ENCODE results near the gene TMC6.
A peak's percentile ranks its signal among the peaks of the same experiment; 100 is the strongest.

The TMC6 gene

DNA sequence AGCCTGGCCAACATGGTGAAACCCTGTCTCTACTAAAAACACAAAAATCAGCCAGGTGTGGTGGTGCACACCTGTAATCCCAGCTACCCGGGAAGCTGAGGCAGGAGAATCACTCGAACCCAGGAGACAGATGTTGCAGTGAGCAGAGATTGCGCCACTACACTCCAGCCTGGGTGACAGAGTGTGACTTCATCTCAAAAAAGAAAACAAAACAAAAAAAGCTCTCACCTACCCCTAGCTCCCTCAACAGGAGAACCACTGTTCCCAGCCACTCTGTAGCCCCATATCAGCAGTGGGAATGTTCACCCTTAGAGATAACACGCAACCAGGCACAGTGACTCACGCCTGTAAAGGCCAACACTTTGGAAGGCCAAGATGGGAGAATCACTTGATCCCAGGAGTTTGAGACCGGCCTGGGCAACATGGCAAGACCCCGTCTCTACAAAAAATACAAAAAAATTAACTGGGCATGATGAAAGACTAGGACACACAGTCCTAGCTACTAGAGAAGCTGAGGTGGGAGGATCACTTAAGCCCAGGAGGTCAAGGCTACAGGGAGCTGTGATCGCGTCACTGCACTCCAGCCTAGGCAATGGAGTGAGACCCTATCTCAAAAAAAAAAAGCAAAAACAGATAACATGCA is 7.4 kb upstream of the TMC6 start:
- no peak for DNase-seq (ENCODE audit: low spot score)

DNA sequence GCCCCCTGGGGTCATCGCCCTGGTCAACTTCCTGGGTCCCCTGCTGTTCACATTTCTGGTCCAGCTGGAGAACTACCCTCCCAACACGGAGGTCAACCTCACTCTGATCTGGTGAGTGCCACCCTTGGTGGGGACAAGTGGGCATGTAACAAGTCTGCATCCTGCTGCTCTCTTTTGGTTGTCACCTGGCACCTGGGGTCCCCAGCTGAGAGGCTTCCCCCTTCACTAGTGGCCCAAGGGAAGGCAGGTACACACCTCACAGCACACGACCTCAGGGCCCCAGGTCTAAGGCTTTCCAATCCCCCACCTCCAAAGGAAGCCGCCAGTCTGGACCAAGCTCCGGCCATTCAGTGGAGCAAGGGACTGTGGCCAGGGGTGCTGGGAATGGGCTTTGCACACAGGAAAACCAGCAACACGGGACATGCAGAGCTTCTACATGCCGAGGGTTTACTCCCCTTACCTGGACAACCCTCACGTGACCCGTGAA is 6.4 kb upstream of the TMC6 start:
- DNase-seq (ENCODE audit: low spot score): no peak

DNA sequence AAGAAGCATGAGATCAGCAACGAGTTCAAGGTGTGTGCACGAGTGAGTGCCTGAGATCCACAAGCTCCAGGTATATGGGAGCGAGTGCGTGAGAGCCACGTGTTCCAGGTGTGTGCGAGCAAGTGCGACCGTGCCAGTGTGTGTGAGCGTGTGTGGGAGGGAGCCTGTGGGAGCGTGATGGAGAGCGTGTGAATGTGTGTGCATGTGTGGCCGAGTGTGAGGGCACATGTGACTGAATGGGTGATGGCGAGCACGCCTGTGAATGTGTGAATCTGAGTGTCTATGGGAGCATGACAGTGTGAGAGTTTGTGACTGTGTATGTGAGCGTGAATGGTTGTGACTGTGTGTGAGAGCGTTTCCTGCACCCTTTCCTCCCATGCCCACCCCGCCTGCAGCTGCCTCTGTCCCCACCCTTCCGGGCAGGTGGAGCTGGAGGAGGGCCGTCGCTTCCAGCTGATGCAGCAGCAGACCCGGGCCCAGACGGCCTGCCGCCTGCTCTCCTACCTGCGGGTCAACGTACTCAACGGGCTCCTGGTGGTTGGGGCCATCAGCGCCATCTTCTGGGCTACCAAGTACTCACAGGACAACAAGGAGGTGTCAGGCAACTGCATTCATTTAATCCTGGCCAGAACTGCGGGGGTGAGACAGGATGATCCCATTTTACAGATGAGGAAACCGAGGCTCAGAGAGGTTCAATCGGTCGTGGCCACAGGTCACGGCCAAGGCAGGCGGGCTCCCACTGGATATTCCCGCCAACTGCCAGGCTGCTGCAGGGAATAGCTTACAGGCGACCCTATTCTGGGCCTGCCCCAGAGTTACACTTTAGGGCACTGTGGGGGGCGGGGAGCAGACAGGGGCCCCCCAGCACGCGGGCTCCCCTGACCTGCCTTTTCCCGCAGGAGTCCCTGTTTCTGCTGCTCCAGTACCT is 5.7 kb upstream of the TMC6 start:
- no peak for DNase-seq (ENCODE audit: low spot score)

DNA sequence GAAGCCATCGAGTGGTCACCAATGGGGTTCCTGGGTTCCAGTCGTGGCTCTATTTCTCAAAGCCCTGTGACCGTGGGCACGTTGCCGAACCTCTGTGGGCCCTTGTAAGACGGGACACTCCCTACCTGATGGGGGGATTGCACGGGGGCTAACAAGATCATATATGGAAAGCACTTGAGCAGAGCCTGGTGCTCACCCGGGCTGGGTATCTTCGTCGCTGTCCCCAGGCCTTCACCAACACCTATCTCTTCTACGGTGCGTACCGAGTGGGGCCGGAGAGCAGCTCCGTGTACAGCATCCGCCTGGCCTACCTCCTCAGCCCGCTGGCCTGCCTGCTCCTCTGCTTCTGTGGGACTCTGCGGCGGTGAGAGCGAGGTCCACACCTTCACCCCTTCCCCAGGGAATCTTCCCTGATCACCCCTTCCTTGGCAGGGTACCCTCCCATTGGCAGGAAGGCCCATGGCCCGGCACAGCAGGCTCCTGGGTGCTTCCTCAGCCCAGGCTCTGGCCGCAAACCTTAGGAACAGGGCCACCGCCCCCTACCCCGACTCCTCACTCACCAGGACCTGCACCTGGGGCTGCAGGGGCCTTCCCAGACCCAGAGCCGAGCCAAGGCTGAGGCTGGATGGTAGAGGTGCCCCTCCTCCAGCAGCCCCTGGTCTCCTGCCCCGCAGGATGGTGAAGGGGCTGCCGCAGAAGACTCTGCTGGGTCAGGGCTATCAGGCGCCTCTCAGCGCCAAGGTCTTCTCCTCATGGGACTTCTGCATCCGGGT is 4.8 kb upstream of the TMC6 start:
- no peak for DNase-seq (ENCODE audit: low spot score)

GRCh38 chr17:78132767-78133178 is 4.2 kb upstream of the TMC6 start:
- no peak for DNase-seq (ENCODE audit: low spot score)

DNA sequence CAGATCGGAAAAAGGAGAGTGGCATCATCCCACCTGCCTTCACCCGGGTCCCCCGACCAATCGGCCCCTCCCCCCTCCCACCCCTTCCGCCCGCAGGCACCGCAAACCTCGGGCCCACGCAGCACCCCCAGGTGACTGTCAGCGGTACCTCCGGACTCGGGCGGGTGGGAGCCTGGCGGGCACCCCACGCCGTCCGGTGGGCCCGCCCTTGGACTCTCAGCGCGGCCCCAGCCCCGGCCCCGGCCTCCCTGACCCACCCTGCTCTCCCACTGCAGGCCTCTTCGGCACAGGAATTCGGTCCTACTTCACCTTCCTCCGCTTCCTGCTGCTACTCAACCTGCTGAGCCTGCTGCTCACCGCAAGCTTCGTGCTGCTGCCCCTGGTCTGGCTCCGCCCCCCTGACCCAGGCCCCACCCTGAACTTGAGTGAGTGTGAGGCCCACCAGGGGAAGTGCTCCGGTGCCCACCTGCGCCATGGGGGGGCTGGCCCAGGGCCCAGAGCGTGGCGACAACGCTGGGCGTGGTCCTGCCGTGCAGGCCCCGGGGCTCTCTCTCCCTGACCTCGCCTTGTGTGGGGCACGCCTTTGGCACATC is 3.6 kb upstream of the TMC6 start:
- DNase-seq (ENCODE audit: low spot score): no peak

DNA sequence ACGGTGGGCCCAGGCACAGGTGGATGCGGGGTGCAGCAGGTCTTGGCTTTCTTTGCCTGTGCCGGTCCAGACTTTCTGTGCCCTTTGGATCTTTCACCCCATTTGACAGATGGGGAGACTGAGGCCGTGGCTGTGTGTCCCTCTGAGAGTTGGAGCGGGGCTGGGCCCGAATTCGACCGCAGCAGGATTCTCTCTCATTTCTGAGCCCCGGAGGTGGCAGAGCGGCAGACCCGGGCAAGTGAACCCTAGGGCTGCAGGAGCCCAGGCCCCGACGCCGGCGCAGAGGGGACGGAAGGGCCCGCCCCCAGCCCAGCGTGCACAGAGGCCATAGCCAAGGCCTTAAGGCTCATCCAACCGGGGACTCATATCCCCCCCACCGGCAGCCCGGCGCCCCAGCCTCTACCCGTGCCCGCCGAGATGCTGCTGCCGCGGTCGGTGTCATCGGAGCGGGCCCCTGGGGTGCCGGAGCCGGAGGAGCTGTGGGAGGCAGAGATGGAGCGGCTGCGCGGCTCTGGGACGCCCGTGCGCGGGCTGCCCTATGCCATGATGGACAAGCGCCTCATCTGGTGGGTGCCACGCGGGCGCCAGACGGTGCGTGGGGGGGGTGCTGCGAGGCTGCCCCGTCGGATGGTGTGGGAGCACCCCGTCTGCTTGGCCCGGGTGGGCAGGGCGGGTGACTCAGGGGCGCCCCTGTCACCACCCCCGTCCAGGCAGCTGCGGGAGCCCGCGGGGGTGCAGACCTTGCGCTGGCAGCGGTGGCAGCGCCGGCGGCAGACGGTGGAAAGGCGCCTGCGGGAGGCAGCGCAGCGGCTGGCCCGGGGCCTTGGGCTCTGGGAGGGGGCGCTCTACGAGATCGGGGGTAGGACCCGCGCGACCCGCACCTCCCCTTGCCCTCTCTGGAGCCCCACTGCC is 2.9 kb upstream of the TMC6 start:
- no peak for DNase-seq (ENCODE audit: low spot score)

- DNase-seq (ENCODE audit: low spot score): no peak
These were observed 2.0 kb upstream of the TMC6 start, which contains the start of gene TMC8 for GRCh38 chr17:78130437-78131101. Gene TMC8 (plus strand): TSS chr17:78130771. CDS start chr17:78131589, 818 bp downstream.

GRCh38 chr17:78130090-78130436 is 1.5 kb upstream of the TMC6 start:
- DNase-seq (ENCODE audit: low spot score): no peak

- DNase-seq (ENCODE audit: low spot score): no peak
These were observed 965 bp upstream of the TMC6 start for GRCh38 chr17:78129351-78130089.

- no peak for DNase-seq (ENCODE audit: low spot score)
These were observed 536 bp downstream of the TMC6 start for GRCh38 chr17:78127888-78128550.

- peak; percentile 56 for DNase-seq (ENCODE audit: low spot score)
These were observed 1.2 kb downstream of the TMC6 start for GRCh38 chr17:78127239-78127887.

DNA sequence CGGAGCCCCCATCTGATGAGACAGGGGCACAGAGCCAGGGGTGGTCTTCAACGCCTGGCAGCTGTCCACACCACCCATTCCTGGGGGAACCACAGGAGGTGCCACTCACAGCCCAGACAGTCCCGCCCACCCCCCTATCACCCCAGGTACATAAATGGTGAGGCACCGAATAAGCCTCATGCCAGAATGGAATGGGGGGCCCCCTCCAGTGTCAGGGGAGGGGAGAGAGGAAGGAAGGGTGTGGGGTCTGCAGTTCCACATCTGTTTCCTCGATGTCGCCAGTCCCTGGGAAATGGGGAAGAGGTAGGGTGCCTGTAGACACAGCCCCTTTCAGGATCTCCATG is 1.7 kb downstream of the TMC6 start:
- DNase-seq (ENCODE audit: low spot score): no peak

DNA sequence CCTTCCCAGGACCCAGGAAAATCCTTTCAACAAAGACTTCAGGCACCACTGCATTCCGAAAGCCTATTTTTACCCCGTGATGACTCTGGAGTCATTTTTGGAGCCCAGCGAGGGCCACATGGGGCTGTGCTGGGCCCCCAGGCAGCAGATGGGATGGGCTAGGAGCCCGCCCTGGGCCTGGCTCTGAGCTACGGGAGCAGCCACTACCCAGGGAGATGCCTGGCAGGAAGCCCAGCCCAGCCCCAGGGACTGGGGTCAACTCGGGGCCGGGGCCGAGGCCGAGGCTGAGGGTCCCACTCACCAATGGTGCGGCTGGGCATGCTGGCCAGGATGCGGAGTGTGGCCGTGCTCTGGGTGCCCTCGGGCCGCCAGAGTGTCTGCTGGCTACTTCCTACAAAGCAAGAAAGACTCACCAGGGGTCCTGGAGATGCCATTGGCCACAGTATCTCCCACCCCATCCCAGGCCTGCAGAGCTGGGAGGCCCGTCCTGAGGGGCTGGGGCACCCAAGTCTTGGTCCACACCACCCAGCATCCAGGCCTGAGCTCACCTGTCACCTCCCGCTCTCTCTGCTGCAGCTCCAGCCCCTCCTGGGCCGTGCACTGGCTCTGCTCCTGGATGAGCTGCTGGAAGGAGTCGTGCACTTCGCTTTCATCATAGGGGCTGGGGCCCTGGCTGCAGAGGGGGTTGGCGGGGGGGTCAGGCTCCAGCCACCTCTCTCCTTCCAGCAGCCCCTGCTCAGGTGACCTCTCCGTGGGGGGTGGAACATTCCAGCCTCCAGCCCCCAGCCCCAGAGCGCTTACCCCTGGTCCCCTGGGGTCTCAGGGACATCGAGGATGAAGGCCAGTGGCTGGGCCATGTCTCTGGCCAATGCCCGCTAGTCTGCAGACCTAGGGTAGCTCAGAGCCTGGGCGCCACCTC is 2.3 kb downstream of the TMC6 start:
- DNase-seq (ENCODE audit: low spot score): no peak

- DNase-seq (ENCODE audit: low spot score): no peak
These were observed 3.2 kb downstream of the TMC6 start for GRCh38 chr17:78125138-78125913.

DNA sequence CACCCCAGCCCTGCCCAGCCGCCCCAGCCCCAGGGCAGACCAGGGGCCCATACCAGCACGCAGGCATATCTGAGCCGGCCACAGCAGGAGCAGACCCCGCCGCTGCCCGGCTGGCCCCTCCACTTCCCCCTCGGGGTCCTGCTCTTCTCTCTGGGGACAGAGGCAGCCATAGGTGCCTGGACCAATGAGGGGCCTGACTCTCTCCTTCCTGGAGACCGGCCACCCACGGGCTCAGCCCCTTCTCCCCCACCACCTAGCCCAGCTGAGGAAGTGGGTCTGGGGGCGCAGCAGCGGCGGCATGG is 3.8 kb downstream of the TMC6 start:
- DNase-seq (ENCODE audit: low spot score): no peak

Measured in COLO829 (cell line).